NB4 (cell line): ENCODE results near the gene MUSTN1.

ENCODE experiments used
- DNase-seq: peaks from one replicate; pipeline ENCODE4 v3.0.0; 2010; ENCODE audit warnings: low read depth
- H3K4me3 ChIP-seq: one replicate; pipeline ENCODE4 v1.5.1; 2011; ENCODE audit warnings: mild to moderate bottlenecking, low read depth, low read length, moderate library complexity
- MYC ChIP-seq: IDR thresholded peaks from 2 replicates; pipeline ENCODE4 v1.6.1; 2011; ENCODE audit warnings: low read depth, low read length
- POLR2A ChIP-seq: IDR thresholded peaks from 2 replicates; pipeline ENCODE4 v1.6.1; 2011; ENCODE audit warnings: mild to moderate bottlenecking; ENCODE audit not compliant: insufficient read length; ENCODE audit errors: extremely low read depth
- TF ChIP-seq, protein P1 (sequence below): IDR thresholded peaks from 2 replicates; pipeline ENCODE4 v1.6.1; 2011; ENCODE audit warnings: low read depth, low read length
- TF ChIP-seq, protein P2 (sequence below): IDR thresholded peaks from one replicate; pipeline ENCODE4 v1.5.1; 2012; ENCODE audit warnings: low read depth, low read length

MUSTN1 gene

DNA sequence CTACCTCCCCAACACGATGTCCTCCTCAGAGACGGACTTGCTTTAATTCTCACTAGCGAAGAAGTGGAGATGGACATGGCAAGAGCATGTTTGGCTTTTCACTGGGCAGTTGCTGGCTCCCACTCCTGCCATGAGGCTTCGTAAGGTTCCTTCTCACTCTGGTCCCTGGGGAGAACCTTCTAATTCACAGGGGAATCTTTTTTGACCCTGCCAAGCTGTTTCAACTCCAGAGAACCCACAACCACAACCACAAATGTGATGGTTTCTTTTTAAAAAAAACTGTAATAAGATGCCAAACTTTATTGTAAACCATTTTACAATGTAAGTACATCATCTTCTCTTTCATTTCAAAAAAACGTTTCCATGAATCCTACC lies 1.6 kb upstream of the MUSTN1 start:
- TF ChIP-seq MYC: no peak
- TF ChIP-seq, protein P1, sequence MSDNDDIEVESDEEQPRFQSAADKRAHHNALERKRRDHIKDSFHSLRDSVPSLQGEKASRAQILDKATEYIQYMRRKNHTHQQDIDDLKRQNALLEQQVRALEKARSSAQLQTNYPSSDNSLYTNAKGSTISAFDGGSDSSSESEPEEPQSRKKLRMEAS: no peak
- TF ChIP-seq POLR2A: no peak
- TF ChIP-seq, protein P2, sequence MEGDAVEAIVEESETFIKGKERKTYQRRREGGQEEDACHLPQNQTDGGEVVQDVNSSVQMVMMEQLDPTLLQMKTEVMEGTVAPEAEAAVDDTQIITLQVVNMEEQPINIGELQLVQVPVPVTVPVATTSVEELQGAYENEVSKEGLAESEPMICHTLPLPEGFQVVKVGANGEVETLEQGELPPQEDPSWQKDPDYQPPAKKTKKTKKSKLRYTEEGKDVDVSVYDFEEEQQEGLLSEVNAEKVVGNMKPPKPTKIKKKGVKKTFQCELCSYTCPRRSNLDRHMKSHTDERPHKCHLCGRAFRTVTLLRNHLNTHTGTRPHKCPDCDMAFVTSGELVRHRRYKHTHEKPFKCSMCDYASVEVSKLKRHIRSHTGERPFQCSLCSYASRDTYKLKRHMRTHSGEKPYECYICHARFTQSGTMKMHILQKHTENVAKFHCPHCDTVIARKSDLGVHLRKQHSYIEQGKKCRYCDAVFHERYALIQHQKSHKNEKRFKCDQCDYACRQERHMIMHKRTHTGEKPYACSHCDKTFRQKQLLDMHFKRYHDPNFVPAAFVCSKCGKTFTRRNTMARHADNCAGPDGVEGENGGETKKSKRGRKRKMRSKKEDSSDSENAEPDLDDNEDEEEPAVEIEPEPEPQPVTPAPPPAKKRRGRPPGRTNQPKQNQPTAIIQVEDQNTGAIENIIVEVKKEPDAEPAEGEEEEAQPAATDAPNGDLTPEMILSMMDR: no peak
- H3K4me3 ChIP-seq: no peak overlapping the region
- DNase-seq: peak; percentile 49

GRCh38 chr3:52835766-52836470 lies 1.1 kb upstream of the MUSTN1 start:
- TF ChIP-seq POLR2A (no peak), MYC (no peak)
- TF ChIP-seq, protein P1: no peak
- TF ChIP-seq, protein P2: no peak
- no peak overlapping the region for H3K4me3 ChIP-seq
- DNase-seq: no peak

DNA sequence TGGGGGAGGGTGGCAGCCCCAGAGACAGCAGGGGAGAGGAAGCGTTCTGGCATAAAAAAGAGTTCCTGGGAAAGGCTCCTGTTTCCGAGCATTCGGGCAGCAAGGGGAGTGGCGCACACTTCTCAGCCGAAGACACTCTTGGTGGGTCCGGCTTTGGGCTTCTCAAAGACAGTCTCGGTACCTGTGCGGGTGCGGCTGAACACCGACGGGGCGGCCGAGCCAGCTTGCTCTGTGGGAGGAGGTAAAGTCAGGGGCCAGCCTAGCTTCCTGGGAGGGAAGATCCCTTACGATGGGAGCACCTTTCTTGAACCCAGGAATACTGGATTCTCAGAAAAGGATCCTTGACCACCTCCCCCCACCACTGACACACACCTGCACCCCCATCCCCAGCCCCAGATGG lies 1.6 kb downstream of the MUSTN1 start:
- H3K4me3 ChIP-seq: no peak overlapping the region
- no peak for DNase-seq
- TF ChIP-seq MYC (no peak), POLR2A (no peak)
- TF ChIP-seq, protein P1: no peak
- TF ChIP-seq, protein P2: no peak

DNA sequence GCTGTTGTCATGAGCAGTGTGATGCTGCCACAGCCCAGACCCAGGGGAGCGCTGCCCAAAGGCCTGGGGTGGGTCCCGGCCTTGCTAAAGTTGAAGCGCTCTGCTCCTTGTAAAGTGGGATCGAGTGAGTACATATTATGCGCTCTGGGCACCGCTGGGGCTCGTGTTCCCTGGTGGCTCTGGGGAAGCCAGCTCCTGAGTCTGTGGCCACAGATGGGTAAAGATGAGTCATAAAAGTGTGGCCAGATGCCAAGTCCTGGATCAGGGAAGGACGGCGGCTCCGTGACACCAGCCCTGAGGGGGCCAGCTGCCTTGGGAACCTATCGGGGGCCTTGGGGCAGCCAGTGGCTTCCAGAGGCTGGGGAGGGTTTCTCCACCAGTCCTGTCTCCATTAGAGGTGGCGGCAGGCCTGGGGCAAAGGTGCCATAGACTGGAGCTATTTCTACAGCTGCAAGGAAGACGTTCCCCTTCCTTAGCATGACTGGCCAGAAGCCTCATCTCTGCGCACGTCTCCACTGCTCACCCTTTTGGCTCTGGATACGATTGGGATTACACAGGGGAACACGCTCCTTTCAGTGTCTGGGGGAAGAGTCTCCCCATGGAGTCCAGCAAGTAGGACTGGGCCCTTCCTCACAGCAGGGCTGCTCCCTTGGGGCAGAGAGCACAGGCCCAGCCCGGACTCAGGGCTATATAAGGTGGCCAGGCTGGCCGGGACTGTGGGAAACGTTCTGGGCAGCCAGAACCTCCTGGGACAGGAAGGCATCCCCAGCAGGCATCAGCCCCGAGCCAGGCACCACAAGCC lies 3.1 kb downstream of the MUSTN1 start:
- peak; percentile 58 for DNase-seq
- no peak overlapping the region for H3K4me3 ChIP-seq
- no peak for TF ChIP-seq MYC
- TF ChIP-seq, protein P1: no peak
- no peak for TF ChIP-seq POLR2A
- TF ChIP-seq, protein P2: no peak

DNA sequence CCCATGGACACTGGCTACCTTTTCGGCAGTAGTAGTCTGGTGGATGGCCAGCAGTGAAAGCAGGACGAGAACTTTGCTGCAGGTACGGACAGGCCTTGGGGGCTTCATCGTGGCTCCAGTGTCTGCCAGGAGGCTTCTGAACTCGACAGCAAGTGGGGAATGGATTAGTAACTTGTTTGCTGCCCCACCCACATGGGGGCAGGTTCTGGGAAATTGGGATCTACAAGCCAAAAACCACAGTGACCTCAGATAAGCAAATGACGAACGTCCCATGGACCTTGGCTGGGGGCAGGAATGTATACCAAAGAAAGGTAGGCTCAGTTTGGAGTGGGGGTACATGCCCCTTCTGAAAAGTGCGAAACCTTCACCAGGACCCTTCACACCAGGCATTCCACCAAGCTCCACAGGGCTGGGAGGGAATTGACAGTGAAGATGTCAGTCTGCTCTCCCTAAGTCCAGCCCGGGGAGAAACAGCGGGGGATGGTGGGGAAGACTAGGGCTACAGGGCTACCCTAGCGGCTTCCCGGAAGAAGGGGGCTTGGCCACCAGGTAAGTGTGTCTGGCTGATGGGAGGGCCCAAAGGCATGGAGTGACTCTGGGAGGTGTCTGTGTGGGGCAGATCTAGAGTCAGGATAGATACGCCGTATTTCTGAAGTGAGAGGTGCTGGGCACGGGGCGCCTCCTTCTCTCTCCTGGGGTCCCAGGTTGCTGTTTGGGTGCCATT lies 4.1 kb downstream of the MUSTN1 start, which contains the start of gene ITIH4:
Gene ITIH4, minus strand, starts transcription at position 138 of the 724 bp plus-strand sequence. Its CDS starts 30 bp downstream, at position 108.
- H3K4me3 ChIP-seq: no peak within 1 kb of the TSS
- no peak for DNase-seq
- TF ChIP-seq POLR2A (no peak), MYC (no peak)
- TF ChIP-seq, protein P2: no peak
- TF ChIP-seq, protein P1: no peak
